Glomerular visceral epithelial cell (primary cell): ENCODE measurements around the gene HINT1.

ENCODE experiments used
- DNase-seq: peaks from one replicate; pipeline ENCODE4 v3.0.0-alpha.2; 2016; ENCODE audit errors: extremely low spot score

HINT1 gene

DNA sequence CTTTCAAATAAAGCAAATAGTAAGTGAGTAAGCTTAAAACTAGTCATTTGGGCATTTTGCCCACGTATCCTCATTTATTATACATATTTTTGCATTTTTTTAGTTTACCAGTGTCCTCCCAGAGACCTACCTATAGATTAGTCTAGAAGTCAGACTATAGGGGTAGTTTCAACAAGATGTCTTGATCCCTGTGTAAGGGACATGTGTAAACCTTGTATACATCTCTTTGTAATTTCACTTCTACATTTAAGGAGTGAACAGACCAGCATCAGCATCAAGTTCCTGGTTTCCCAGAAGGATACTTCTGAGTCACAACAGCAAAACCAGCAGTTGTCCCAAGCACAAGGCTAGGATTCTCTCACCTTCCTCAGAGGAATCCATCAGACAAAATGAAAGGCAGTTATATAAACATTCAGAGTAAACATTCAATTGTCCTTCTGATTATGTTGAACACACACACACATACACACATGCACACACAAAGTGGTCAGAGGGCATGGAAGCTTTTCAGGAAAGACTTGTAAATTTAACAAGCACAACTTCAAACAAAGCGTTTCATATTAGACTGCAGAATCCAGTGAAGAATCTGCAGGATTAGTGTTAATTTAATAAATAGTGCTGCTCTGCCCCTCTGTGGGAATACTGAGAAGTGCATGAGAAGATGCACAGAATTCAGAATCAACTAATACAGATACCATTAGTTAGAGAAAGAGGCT lies 55.4 kb downstream of the HINT1 start:
- peak; percentile 48 for DNase-seq
